ENCODE measurements around the gene PLXNB3. TPM values are rescaled to one million over a fixed set of nuclear protein-coding genes. Genes with fewer than 3 reads are reported as not detected.

The PLXNB3 gene
- total and polyA plus RNA-seq, 2 donors (not counting 1 experiment from before 2014, with no cell fraction given), result 1.9 to 4.3 TPM

GRCh38 chrX:153719238-153719637, 44.8 kb upstream of the PLXNB3 start:
- Histone ChIP-seq H3K79me2 (ENCODE audit: control insufficient read depth, insufficient read depth, low read length) (peaks cover 14% of the 10 kb centered on the region), H3K27ac (ENCODE audit: insufficient read depth, low read length) (no peak overlapping the region), H3K9me3 (ENCODE audit: control insufficient read depth, insufficient read depth, low read depth, low read length) (no peaks in the 10 kb centered on the region), H3K27me3 (ENCODE audit: control insufficient read depth, insufficient read depth, low read length) (no peaks in the 10 kb centered on the region), H3K9ac (ENCODE audit: insufficient read depth, low read length) (no peak overlapping the region), H3K4me2 (ENCODE audit: extremely low read depth, insufficient read depth, low read length) (no peak overlapping the region), H2AFZ (ENCODE audit: low read length) (no peak overlapping the region), H3K36me3 (ENCODE audit: control insufficient read depth, insufficient read depth, low read length) (peaks cover 6% of the 10 kb centered on the region), H3K4me1 (ENCODE audit: control insufficient read depth, extremely low read depth, insufficient read depth, low read length) (no peaks in the 10 kb centered on the region), H4K20me1 (ENCODE audit: control insufficient read depth, extremely low read depth, insufficient read depth, low read length) (no peaks in the 10 kb centered on the region), H3K4me3 (replicated peaks in 1 of 4; ENCODE audit: control extremely low read depth in 1 of 4, insufficient read depth in 1 of 4, low read depth in 3 of 4, low read length in 4 of 4) (no peak overlapping the region)
- DNase-seq (ENCODE audit: low read depth in 2 of 2), result no peak
- TF ChIP-seq EZH2 (IDR thresholded peaks at IDR 0.05; ENCODE audit: low read length, missing control alignments), result no peak
- TF ChIP-seq CTCF (conservative IDR thresholded peaks at IDR 0.05 in 1 of 2, IDR thresholded peaks at IDR 0.05 in 1 of 2; ENCODE audit: low read depth in 1 of 2, low read length in 2 of 2), result no peak

GRCh38 chrX:153719701-153720100, 44.3 kb upstream of the PLXNB3 start:
- Histone ChIP-seq H3K4me1 (ENCODE audit: control insufficient read depth, extremely low read depth, insufficient read depth, low read length) (no peaks in the 10 kb centered on the region), H3K36me3 (ENCODE audit: control insufficient read depth, insufficient read depth, low read length) (peaks cover 6% of the 10 kb centered on the region), H3K4me3 (replicated peaks in 1 of 4; ENCODE audit: control extremely low read depth in 1 of 4, insufficient read depth in 1 of 4, low read depth in 3 of 4, low read length in 4 of 4) (no peak overlapping the region), H3K79me2 (ENCODE audit: control insufficient read depth, insufficient read depth, low read length) (peaks cover 14% of the 10 kb centered on the region), H2AFZ (ENCODE audit: low read length) (no peak overlapping the region), H3K27ac (ENCODE audit: insufficient read depth, low read length) (no peak overlapping the region), H3K9ac (ENCODE audit: insufficient read depth, low read length) (no peak overlapping the region), H3K27me3 (ENCODE audit: control insufficient read depth, insufficient read depth, low read length) (no peaks in the 10 kb centered on the region), H3K4me2 (ENCODE audit: extremely low read depth, insufficient read depth, low read length) (no peak overlapping the region), H3K9me3 (ENCODE audit: control insufficient read depth, insufficient read depth, low read depth, low read length) (no peaks in the 10 kb centered on the region), H4K20me1 (ENCODE audit: control insufficient read depth, extremely low read depth, insufficient read depth, low read length) (no peaks in the 10 kb centered on the region)
- no peak for DNase-seq (ENCODE audit: low read depth in 2 of 2)
- TF ChIP-seq CTCF (conservative IDR thresholded peaks at IDR 0.05 in 1 of 2, IDR thresholded peaks at IDR 0.05 in 1 of 2; ENCODE audit: low read depth in 1 of 2, low read length in 2 of 2) (no peak), EZH2 (IDR thresholded peaks at IDR 0.05; ENCODE audit: low read length, missing control alignments) (no peak)

GRCh38 chrX:153722704-153723350, 41.2 kb upstream of the PLXNB3 start:
- no peaks in the 10 kb centered on the region for H3K27me3 ChIP-seq (ENCODE audit: control insufficient read depth, insufficient read depth, low read length)
- H3K4me3 ChIP-seq (replicated peaks in 1 of 4; ENCODE audit: control extremely low read depth in 1 of 4, insufficient read depth in 1 of 4, low read depth in 3 of 4, low read length in 4 of 4), result peak overlapping the region; percentile 59 to 70 (median 66)
- H3K79me2 ChIP-seq (ENCODE audit: control insufficient read depth, insufficient read depth, low read length), result peaks cover 14% of the 10 kb centered on the region
- peaks cover 10% of the 10 kb centered on the region for H3K4me1 ChIP-seq (ENCODE audit: control insufficient read depth, extremely low read depth, insufficient read depth, low read length)
- no peaks in the 10 kb centered on the region for H4K20me1 ChIP-seq (ENCODE audit: control insufficient read depth, extremely low read depth, insufficient read depth, low read length)
- peak overlapping the region; percentile 61 for H3K9ac ChIP-seq (ENCODE audit: insufficient read depth, low read length)
- peaks cover 4% of the 10 kb centered on the region for H3K36me3 ChIP-seq (ENCODE audit: control insufficient read depth, insufficient read depth, low read length)
- H3K4me2 ChIP-seq (ENCODE audit: extremely low read depth, insufficient read depth, low read length), result peak overlapping the region; percentile 87
- no peaks in the 10 kb centered on the region for H3K9me3 ChIP-seq (ENCODE audit: control insufficient read depth, insufficient read depth, low read depth, low read length)
- H2AFZ ChIP-seq (ENCODE audit: low read length), result no peak overlapping the region
- DNase-seq (ENCODE audit: low read depth in 2 of 2), result no peak
- TF ChIP-seq EZH2 (IDR thresholded peaks at IDR 0.05; ENCODE audit: low read length, missing control alignments) (no peak), CTCF (conservative IDR thresholded peaks at IDR 0.05 in 1 of 2, IDR thresholded peaks at IDR 0.05 in 1 of 2; ENCODE audit: low read depth in 1 of 2, low read length in 2 of 2) (no peak)
- H3K27ac ChIP-seq (ENCODE audit: insufficient read depth, low read length), result peak overlapping the region; percentile 62

All from fibroblast of lung (primary cell).